ENCODE measurements around the gene DHX35. TPM values are rescaled to one million over a fixed set of nuclear protein-coding genes. Genes with fewer than 3 reads are reported as not detected.

DHX35 gene
- total and polyA plus RNA-seq, 10 of the 15 experiments (the other 5 are each of a cell fraction or from before 2014, with no cell fraction given) = 4.3 to 21.6 (median 14.9) TPM

- no peak for TF ChIP-seq E2F8 (IDR thresholded peaks at IDR 0.05; ENCODE audit: low read depth, partially characterized antibody)
- no peak for TF ChIP-seq RBBP5 (conservative IDR thresholded peaks at IDR 0.05)
- TF ChIP-seq LARP7 (IDR thresholded peaks at IDR 0.05) = no peak
Measured at GRCh38 chr20:39019027-39019426, 56.9 kb downstream of the DHX35 start (continued).

- Histone ChIP-seq H3K27me3 (replicated peaks in 1 of 2; ENCODE audit: control insufficient read depth in 2 of 2, insufficient read depth in 2 of 2, low read length in 1 of 2) (no peaks in the 10 kb centered on the region), H3K4me1 (ENCODE audit: control insufficient read depth, insufficient read depth, low read length) (peaks cover 41% of the 10 kb centered on the region), H3K9ac (ENCODE audit: control insufficient read depth, insufficient read depth, low read length) (no peak overlapping the region), H3K27ac (ENCODE audit: control insufficient read depth, insufficient read depth) (peak overlapping the region; percentile 53), H4K20me1 (ENCODE audit: control insufficient read depth, insufficient read depth) (no peaks in the 10 kb centered on the region), H2AFZ (ENCODE audit: control insufficient read depth, low read depth, low read length) (no peak overlapping the region), H3K4me2 (ENCODE audit: control insufficient read depth, insufficient read depth) (peak overlapping the region; percentile 44), H3K36me3 (ENCODE audit: control insufficient read depth in 2 of 2, insufficient read depth in 2 of 2, low read length in 1 of 2) (peaks cover 11 to 22% of the 10 kb centered on the region in 2 experiments), H3K9me3 (replicated peaks; ENCODE audit: control insufficient read depth, insufficient read depth, low read length) (peaks cover 17% of the 10 kb centered on the region), H3K4me3 (peak overlapping the region; percentile 29; the same call in 1 of the 2 replicates), H3K79me2 (ENCODE audit: control insufficient read depth, insufficient read depth, low read length) (no peaks in the 10 kb centered on the region)
- no peak for FAIRE-seq
- ChIA-PET SMC1A (ENCODE audit: uncharacterized antibody, unreplicated experiment) (interaction anchor here (0.7 to 3.1 kb wide), 4 partner anchors 22 to 127 kb away, joined by 3 to 22 read pairs (median 11); no protein-coding TSS in a partner anchor), POLR2A (interaction anchor here (0.6 to 2.7 kb wide), 4 partner anchors 23 to 551 kb away, joined by 3 to 15 read pairs (median 6); partner anchors contain the start of gene DHX35), RAD21 (ENCODE audit: unreplicated experiment) (interaction anchor here (2.2 to 2.7 kb wide), 2 partner anchors 23 to 57 kb away, joined by 10 to 16 read pairs; partner anchors contain the start of gene DHX35), CTCF (interaction anchor here (2.1 to 4.7 kb wide), 2 partner anchors 28 to 34 kb away, joined by 5 to 40 read pairs; no protein-coding TSS in a partner anchor)
- intact Hi-C loops (cut with micrococcal nuclease; ENCODE audit: unreplicated experiment) = loop anchor here (1.0 to 2.0 kb wide), 3 partner anchors 23 to 33 kb away; no protein-coding TSS in a partner anchor
- in situ Hi-C loops (cut with MboI) = no loop called here
- peak; percentile 92 for ATAC-seq
- peak; percentile 79 for DNase-seq (ENCODE audit: low read depth, low spot score)
- BruUV-seq (replicated peaks) = no TSS peak
- TF ChIP-seq HDAC6 (IDR thresholded peaks at IDR 0.05; ENCODE audit: unreplicated experiment) (no peak), MEF2B (IDR thresholded peaks at IDR 0.05; ENCODE audit: partially characterized antibody, poor library complexity, severe bottlenecking) (peak; percentile 76), PAX5 (IDR thresholded peaks at IDR 0.05; ENCODE audit: borderline replicate concordance, low read depth, low read length) (peak; percentile 80), MEF2A (IDR thresholded peaks at IDR 0.05; ENCODE audit: insufficient read depth, low read depth, low read length) (no peak), ETV6 (conservative IDR thresholded peaks at IDR 0.05 in 1 of 2, IDR thresholded peaks at IDR 0.05 in 1 of 2; ENCODE audit: borderline replicate concordance in 1 of 2, low read depth in 1 of 2) (peak in 1 of 2 experiments; percentile 13; a peak in 1 of 4 replicates), FOXK2 (IDR thresholded peaks at IDR 0.05) (no peak)
- TF ChIP-seq, protein P1, sequence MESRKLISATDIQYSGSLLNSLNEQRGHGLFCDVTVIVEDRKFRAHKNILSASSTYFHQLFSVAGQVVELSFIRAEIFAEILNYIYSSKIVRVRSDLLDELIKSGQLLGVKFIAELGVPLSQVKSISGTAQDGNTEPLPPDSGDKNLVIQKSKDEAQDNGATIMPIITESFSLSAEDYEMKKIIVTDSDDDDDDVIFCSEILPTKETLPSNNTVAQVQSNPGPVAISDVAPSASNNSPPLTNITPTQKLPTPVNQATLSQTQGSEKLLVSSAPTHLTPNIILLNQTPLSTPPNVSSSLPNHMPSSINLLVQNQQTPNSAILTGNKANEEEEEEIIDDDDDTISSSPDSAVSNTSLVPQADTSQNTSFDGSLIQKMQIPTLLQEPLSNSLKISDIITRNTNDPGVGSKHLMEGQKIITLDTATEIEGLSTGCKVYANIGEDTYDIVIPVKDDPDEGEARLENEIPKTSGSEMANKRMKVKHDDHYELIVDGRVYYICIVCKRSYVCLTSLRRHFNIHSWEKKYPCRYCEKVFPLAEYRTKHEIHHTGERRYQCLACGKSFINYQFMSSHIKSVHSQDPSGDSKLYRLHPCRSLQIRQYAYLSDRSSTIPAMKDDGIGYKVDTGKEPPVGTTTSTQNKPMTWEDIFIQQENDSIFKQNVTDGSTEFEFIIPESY (IDR thresholded peaks at IDR 0.05) = no peak
- TF ChIP-seq, protein P2, sequence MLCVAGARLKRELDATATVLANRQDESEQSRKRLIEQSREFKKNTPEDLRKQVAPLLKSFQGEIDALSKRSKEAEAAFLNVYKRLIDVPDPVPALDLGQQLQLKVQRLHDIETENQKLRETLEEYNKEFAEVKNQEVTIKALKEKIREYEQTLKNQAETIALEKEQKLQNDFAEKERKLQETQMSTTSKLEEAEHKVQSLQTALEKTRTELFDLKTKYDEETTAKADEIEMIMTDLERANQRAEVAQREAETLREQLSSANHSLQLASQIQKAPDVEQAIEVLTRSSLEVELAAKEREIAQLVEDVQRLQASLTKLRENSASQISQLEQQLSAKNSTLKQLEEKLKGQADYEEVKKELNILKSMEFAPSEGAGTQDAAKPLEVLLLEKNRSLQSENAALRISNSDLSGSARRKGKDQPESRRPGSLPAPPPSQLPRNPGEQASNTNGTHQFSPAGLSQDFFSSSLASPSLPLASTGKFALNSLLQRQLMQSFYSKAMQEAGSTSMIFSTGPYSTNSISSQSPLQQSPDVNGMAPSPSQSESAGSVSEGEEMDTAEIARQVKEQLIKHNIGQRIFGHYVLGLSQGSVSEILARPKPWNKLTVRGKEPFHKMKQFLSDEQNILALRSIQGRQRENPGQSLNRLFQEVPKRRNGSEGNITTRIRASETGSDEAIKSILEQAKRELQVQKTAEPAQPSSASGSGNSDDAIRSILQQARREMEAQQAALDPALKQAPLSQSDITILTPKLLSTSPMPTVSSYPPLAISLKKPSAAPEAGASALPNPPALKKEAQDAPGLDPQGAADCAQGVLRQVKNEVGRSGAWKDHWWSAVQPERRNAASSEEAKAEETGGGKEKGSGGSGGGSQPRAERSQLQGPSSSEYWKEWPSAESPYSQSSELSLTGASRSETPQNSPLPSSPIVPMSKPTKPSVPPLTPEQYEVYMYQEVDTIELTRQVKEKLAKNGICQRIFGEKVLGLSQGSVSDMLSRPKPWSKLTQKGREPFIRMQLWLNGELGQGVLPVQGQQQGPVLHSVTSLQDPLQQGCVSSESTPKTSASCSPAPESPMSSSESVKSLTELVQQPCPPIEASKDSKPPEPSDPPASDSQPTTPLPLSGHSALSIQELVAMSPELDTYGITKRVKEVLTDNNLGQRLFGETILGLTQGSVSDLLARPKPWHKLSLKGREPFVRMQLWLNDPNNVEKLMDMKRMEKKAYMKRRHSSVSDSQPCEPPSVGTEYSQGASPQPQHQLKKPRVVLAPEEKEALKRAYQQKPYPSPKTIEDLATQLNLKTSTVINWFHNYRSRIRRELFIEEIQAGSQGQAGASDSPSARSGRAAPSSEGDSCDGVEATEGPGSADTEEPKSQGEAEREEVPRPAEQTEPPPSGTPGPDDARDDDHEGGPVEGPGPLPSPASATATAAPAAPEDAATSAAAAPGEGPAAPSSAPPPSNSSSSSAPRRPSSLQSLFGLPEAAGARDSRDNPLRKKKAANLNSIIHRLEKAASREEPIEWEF (IDR thresholded peaks at IDR 0.05; ENCODE audit: insufficient replicate concordance, low read depth, low read length) = peak; percentile 75
Measured at GRCh38 chr20:39019805-39020325, 57.7 kb downstream of the DHX35 start.
